Fibroblast of lung (primary cell): ENCODE measurements around the gene RGS1. TPM values are rescaled to one million over a fixed set of nuclear protein-coding genes. Genes with fewer than 3 reads are reported as not detected.

Source experiments
- DNase-seq, 2 donors: peaks; one replicate each; pipeline versions ENCODE4 v3.0.0 to v3.0.0-alpha.2; 2010; ENCODE audit warnings: low read depth in 2 of 2
- H2AFZ ChIP-seq: 2 replicates; pipeline ENCODE4 v1.5.1; 2012; ENCODE audit warnings: low read length, control low read depth, inconsistent platforms
- H3K27ac ChIP-seq: 2 replicates; pipeline ENCODE4 v1.5.1; 2011; ENCODE audit warnings: low read length, control low read depth; ENCODE audit not compliant: insufficient read depth
- H3K27me3 ChIP-seq: 2 replicates; pipeline ENCODE4 v1.5.1; 2011; ENCODE audit warnings: mild to moderate bottlenecking, low read length; ENCODE audit not compliant: control insufficient read depth, insufficient read depth
- H3K36me3 ChIP-seq: 2 replicates; pipeline ENCODE4 v1.5.1; 2011; ENCODE audit warnings: low read length; ENCODE audit not compliant: control insufficient read depth, insufficient read depth
- H3K4me1 ChIP-seq: 2 replicates; pipeline ENCODE4 v1.5.1; 2011; ENCODE audit warnings: low read length; ENCODE audit not compliant: control insufficient read depth, insufficient read depth; ENCODE audit errors: extremely low read depth
- H3K4me2 ChIP-seq: 2 replicates; pipeline ENCODE4 v1.5.1; 2011; ENCODE audit warnings: low read length, control low read depth; ENCODE audit not compliant: insufficient read depth; ENCODE audit errors: extremely low read depth
- H3K4me3 ChIP-seq, 4 experiments: fragments of 200-600 bp in 1 of 4; sonication (generic) in 1 of 4; replicated peaks in 1 of 4; 2 replicates each; pipeline ENCODE4 v1.5.1; 2011 to 2016; ENCODE audit warnings: low read length in 4 of 4, low read depth in 3 of 4, mild to moderate bottlenecking in 3 of 4, control low read depth in 2 of 4, inconsistent platforms in 1 of 4, mixed read lengths in 1 of 4; ENCODE audit not compliant: insufficient read depth in 1 of 4; ENCODE audit errors: control extremely low read depth in 1 of 4
- H3K79me2 ChIP-seq: 2 replicates; pipeline ENCODE4 v1.5.1; 2012; ENCODE audit warnings: mild to moderate bottlenecking, low read length, inconsistent platforms; ENCODE audit not compliant: control insufficient read depth, insufficient read depth
- H3K9ac ChIP-seq: 2 replicates; pipeline ENCODE4 v1.5.1; 2011; ENCODE audit warnings: mild to moderate bottlenecking, low read length, control low read depth; ENCODE audit not compliant: insufficient read depth
- H3K9me3 ChIP-seq: 2 replicates; pipeline ENCODE4 v1.5.1; 2012; ENCODE audit warnings: low read depth, low read length; ENCODE audit not compliant: control insufficient read depth, insufficient read depth
- H4K20me1 ChIP-seq: 2 replicates; pipeline ENCODE4 v1.5.1; 2011; ENCODE audit warnings: low read length; ENCODE audit not compliant: control insufficient read depth, insufficient read depth; ENCODE audit errors: extremely low read depth
- EZH2 ChIP-seq: IDR thresholded peaks from 2 replicates; pipeline ENCODE4 v1.5.1; 2012; ENCODE audit warnings: low read length, control low read depth, mild to moderate bottlenecking; ENCODE audit errors: missing control alignments
- polyA plus RNA-seq, 2 donors: library from polyadenylated mRNA; depleted of rRNA in 1 of 2; stranded (reverse) in 1 of 2; unstranded in 1 of 2; fragments of >200 nt; gene quantifications; 2 replicates each; pipeline ENCODE4 v1.2.1, GENCODE V29; 2011 to 2012; ENCODE audit warnings: missing spikeins in 1 of 2
- total RNA-seq: library from RNA; depleted of rRNA; stranded (reverse); fragments of >200 nt; gene quantifications from 2 replicates; pipeline ENCODE4 v1.2.1, GENCODE V29; 2014
- TF ChIP-seq, protein P1 (sequence below), 2 donors: IDR thresholded peaks in 1 of 2; conservative IDR thresholded peaks in 1 of 2; 1 replicate in 1 of 2; 2 replicates in 1 of 2; pipeline ENCODE4 v1.5.1; 2011 to 2012; ENCODE audit warnings: low read length in 2 of 2, control low read depth in 1 of 2, inconsistent platforms in 1 of 2, low read depth in 1 of 2, mild to moderate bottlenecking in 1 of 2

The RGS1 gene
- total and polyA plus RNA-seq, 2 donors (not counting 1 experiment from before 2014, with no cell fraction given) = 0.18 to 0.50 TPM

DNA sequence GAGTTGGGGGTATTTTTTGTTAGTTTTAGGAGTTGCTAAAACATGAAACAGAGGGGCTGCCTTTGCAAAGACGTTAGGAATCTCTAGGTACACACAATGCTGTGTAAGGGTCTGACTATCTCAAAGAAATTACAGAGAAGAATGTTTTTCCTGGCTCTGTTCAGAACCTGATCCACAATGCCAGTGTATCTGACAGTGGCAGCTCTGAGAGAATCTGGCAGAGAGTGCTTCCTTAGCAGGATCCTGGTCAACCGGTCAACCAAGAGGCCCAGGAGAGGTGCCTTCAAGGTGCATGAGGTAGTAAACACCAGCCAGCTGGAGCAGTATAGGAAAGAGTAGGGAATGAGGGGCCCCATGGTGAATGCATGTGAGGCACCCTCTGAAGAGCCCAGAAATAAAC, 40.9 kb upstream of the RGS1 start:
- Histone ChIP-seq H3K4me2 (no peak overlapping the region), H4K20me1 (no peaks in the 10 kb centered on the region), H3K27ac (no peak overlapping the region), H3K4me1 (peaks cover 9% of the 10 kb centered on the region), H2AFZ (no peak overlapping the region), H3K36me3 (no peaks in the 10 kb centered on the region), H3K4me3 (no peak overlapping the region), H3K79me2 (no peaks in the 10 kb centered on the region), H3K9me3 (no peaks in the 10 kb centered on the region), H3K9ac (no peak overlapping the region), H3K27me3 (no peaks in the 10 kb centered on the region)
- no peak for DNase-seq
- TF ChIP-seq, protein P1, sequence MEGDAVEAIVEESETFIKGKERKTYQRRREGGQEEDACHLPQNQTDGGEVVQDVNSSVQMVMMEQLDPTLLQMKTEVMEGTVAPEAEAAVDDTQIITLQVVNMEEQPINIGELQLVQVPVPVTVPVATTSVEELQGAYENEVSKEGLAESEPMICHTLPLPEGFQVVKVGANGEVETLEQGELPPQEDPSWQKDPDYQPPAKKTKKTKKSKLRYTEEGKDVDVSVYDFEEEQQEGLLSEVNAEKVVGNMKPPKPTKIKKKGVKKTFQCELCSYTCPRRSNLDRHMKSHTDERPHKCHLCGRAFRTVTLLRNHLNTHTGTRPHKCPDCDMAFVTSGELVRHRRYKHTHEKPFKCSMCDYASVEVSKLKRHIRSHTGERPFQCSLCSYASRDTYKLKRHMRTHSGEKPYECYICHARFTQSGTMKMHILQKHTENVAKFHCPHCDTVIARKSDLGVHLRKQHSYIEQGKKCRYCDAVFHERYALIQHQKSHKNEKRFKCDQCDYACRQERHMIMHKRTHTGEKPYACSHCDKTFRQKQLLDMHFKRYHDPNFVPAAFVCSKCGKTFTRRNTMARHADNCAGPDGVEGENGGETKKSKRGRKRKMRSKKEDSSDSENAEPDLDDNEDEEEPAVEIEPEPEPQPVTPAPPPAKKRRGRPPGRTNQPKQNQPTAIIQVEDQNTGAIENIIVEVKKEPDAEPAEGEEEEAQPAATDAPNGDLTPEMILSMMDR (conservative IDR thresholded peaks at IDR 0.05 in 1 of 2, IDR thresholded peaks at IDR 0.05 in 1 of 2; ENCODE audit: low read depth in 1 of 2, low read length in 2 of 2) = no peak
- no peak for TF ChIP-seq EZH2

DNA sequence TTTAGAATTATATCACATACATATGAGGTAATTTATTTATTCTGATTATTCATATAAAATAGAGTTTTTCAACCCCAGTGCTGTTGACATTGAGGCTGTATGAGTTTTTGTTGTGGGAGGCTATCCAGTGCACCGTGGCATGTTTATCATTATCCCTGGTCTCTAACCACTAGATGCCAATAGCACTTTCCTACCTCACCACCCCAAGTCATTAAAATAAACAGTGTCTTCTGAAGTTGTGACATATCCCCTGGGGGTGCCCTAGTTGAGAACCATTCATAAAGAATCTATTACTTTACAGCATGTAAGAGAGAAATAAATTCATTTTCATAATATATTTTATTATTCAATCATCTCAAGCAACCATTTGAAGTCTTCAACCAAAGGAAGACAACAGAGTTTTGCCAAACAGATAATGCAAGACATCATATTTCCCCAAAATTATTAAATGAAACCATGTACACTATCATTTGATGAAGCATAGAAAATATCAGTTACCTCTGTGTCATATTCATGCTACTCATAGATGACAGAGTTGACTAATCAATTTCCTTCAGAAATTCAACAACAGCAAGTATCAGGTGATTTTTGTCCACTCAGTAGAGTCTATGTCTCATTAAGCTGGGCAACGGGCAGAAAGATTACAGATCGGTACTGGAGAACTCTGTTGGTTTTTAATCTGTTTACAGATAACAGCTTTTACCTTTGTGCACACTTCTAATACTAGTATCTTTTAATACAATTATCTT, 39.5 kb upstream of the RGS1 start:
- H3K27ac ChIP-seq = no peak overlapping the region
- no peaks in the 10 kb centered on the region for H3K9me3 ChIP-seq
- no peak for TF ChIP-seq EZH2
- TF ChIP-seq, protein P1 (conservative IDR thresholded peaks at IDR 0.05 in 1 of 2, IDR thresholded peaks at IDR 0.05 in 1 of 2; ENCODE audit: low read depth in 1 of 2, low read length in 2 of 2) = no peak
- H3K36me3 ChIP-seq = no peaks in the 10 kb centered on the region
- H3K79me2 ChIP-seq = no peaks in the 10 kb centered on the region
- no peaks in the 10 kb centered on the region for H3K27me3 ChIP-seq
- DNase-seq = no peak
- no peaks in the 10 kb centered on the region for H4K20me1 ChIP-seq
- H3K4me3 ChIP-seq = no peak overlapping the region
- no peak overlapping the region for H3K9ac ChIP-seq
- no peak overlapping the region for H3K4me2 ChIP-seq
- H3K4me1 ChIP-seq = peaks cover 8% of the 10 kb centered on the region
- no peak overlapping the region for H2AFZ ChIP-seq

DNA sequence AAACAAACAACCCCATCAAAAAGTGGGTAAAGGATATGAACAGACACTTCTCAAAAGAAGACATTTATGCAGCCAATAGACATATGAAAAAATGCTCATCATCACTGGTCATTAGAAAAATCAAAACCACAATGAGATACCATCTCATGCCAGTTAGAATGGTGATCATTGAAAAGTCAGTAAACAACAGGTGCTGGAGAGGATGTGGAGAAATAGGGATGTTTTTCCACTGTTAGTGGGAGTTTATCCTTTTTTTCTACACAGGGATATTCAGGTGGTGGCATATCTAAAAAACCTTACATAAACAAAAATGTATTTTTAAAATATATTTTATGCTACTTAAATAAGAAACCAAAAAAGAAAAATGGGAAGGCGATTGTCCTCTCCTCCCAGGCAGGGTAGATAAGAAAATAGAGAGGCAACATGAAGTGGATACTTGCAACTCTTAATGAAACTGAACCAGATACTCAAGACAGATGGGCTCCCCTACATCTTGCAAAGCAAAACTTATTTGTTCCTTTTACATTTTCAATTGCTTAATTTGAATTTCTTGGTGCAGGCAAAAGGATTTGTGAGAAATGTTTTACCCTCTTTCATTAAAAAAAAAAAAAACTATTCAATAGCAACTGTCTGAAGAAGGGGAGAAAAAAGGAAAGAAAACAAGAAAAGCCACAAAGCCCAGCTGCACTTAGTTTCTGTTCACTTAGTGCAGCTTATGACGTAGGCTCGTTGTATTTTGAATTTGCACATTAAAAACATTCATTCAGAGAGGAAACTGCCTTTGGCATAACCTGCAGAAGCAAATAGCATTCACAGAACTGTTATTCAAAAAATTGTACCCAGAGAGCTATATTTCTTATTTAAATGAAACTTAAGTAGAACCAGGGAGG, 36.9 kb upstream of the RGS1 start:
- peaks cover 8% of the 10 kb centered on the region for H3K4me1 ChIP-seq
- TF ChIP-seq, protein P1 (conservative IDR thresholded peaks at IDR 0.05 in 1 of 2, IDR thresholded peaks at IDR 0.05 in 1 of 2; ENCODE audit: low read depth in 1 of 2, low read length in 2 of 2) = no peak
- TF ChIP-seq EZH2 = no peak
- H4K20me1 ChIP-seq = no peaks in the 10 kb centered on the region
- H2AFZ ChIP-seq = no peak overlapping the region
- peak overlapping the region; percentile 65 for H3K9ac ChIP-seq
- H3K9me3 ChIP-seq = no peaks in the 10 kb centered on the region
- peak overlapping the region; percentile 47 for H3K4me2 ChIP-seq
- H3K79me2 ChIP-seq = no peaks in the 10 kb centered on the region
- peak; percentile 75 to 81 for DNase-seq
- no peaks in the 10 kb centered on the region for H3K36me3 ChIP-seq
- no peaks in the 10 kb centered on the region for H3K27me3 ChIP-seq
- peak overlapping the region; percentile 96 for H3K27ac ChIP-seq
- H3K4me3 ChIP-seq = no peak overlapping the region
